Choroid plexus epithelial cell (primary cell): Measurements from ENCODE around the gene TNFSF10.

Experiments
- DNase-seq: peaks from one replicate; pipeline ENCODE4 v3.0.0-alpha.2; 2010; ENCODE audit warnings: low read depth
- H3K4me3 ChIP-seq: 2 replicates; pipeline ENCODE4 v1.5.1; 2011; ENCODE audit warnings: low read depth, mild to moderate bottlenecking, control low read depth, low read length, moderate library complexity
- CTCF ChIP-seq: conservative IDR thresholded peaks from 2 replicates; pipeline ENCODE4 v1.5.1; 2011; ENCODE audit warnings: low read depth, mild to moderate bottlenecking, control low read depth, inconsistent platforms, low read length, moderate library complexity

The TNFSF10 gene

GRCh38 chr3:172467170-172467824 lies 55.9 kb downstream of the TNFSF10 start:
- H3K4me3 ChIP-seq = no peak overlapping the region
- TF ChIP-seq CTCF = no peak
- peak; percentile 67 for DNase-seq

GRCh38 chr3:172466553-172467130 lies 56.6 kb downstream of the TNFSF10 start:
- TF ChIP-seq CTCF = no peak
- DNase-seq = no peak
- no peak overlapping the region for H3K4me3 ChIP-seq

DNA sequence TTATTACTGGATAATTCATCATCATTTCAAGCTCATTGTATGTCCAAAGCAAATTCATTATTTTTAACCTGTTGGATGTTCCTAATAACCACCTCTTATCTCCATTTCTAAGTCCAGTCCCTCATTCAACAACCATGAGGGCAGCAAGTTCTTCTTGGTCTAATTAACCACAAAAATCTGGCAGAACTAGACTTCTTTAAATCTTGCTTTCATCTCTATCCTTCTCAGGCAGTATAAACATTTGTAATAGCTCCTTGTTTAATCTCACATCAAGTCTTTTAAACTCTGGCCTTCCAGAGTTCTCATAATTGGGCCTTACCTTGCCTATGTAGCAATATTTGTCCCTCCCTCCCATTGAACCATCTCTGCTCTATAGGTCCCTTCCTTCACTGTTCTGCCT lies 57.9 kb downstream of the TNFSF10 start:
- no peak overlapping the region for H3K4me3 ChIP-seq
- no peak for TF ChIP-seq CTCF
- no peak for DNase-seq

DNA sequence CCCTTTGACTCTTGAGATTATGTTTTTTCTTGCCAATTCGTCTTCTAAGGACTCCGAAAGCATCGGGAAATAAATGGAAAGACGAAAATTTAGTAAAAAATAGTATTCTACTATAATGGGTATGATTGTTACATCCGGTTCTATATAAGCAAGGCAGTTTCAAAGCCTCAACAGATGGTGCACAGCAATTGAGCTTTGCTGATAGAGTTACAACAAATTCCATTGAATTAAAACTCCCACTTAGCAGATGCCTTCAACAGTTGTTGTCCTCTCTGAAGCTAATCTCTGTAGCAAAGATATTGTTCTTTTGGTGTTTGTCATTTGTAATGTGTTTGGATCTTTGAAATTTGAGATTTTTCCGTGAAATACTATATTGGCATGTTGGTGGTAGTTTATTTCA lies 58.9 kb downstream of the TNFSF10 start:
- DNase-seq = no peak
- no peak for TF ChIP-seq CTCF
- H3K4me3 ChIP-seq = no peak overlapping the region

GRCh38 chr3:172461530-172462138 lies 61.6 kb downstream of the TNFSF10 start:
- peak; percentile 53 for DNase-seq
- TF ChIP-seq CTCF = peak; percentile 78
- H3K4me3 ChIP-seq = no peak overlapping the region

DNA sequence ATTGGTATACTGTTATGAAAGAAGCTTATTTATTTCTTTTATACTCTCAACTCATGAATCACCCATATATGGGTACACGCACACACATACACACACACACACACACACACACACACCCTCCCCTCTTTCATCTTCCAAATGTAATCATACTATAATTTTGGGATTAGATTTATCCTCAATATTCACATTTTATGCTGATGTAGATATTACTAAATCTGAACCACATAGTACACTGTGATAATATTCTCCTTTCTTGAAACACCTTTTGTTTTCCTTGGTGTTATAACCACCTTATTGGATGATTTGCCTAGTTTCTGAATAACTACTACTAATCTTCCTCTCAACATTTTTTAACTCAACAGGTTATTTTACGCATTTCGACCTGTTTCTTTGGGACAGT lies 66.8 kb downstream of the TNFSF10 start:
- no peak overlapping the region for H3K4me3 ChIP-seq
- no peak for TF ChIP-seq CTCF
- no peak for DNase-seq
